HepG2 (cell line): ENCODE results near the gene CCSER1. TPM values are rescaled to one million over a fixed set of nuclear protein-coding genes. Genes with fewer than 3 reads are reported as not detected.

ENCODE experiments used
- ATAC-seq: fragments of 200-7000 bp; cut with Tn5 transposase; 3 replicates; pipeline ENCODE4 v1.9.1; 2020; ENCODE audit warnings: mild to moderate bottlenecking, moderate library complexity
- BruUV-seq: library from RNA; stranded (reverse); fragments of 400-500 nt; replicated peaks from 2 replicates; lab custom pipeline; 2021; lab: Mats Ljungman, UMichigan
- CTCF ChIA-PET: fragments of 300-600 bp; formaldehyde crosslinking; extraction: SDS; loops from one replicate; lab custom pipeline; 2021; ENCODE audit warnings: low total read pairs, inconsistent platforms, low intra/inter-chr PET ratio; lab: Yijun Ruan, JAX
- POLR2A ChIA-PET: fragments of 350-600 bp; sonication (Branson Sonifier 250); formaldehyde crosslinking; loops from one replicate; lab custom pipeline; 2020; ENCODE audit warnings: antibody characterized with exemption, inconsistent platforms; lab: Yijun Ruan, JAX
- DNase-seq: peaks from one replicate; pipeline ENCODE4 v3.0.0-alpha.2; 2015; ENCODE audit warnings: low spot score
- FAIRE-seq: peaks from 3 replicates; lab custom pipeline; 2011; peaks lifted over from hg19 to GRCh38; lab: Jason Lieb, UNC
- H2AFZ ChIP-seq: one replicate; pipeline ENCODE4 v1.6.1; 2011; ENCODE audit warnings: low read length, inconsistent platforms
- H3K27ac ChIP-seq: fragments of 300-600 bp; 3 replicates; pipeline ENCODE4 v1.8.0; 2011; ENCODE audit warnings: mixed run types, mild to moderate bottlenecking, mixed read lengths, low read length, inconsistent platforms; ENCODE audit not compliant: insufficient read depth; ENCODE audit errors: extremely low read length
- H3K27me3 ChIP-seq, 2 experiments: fragments of 200-600 bp in 1 of 2; 2 replicates in 1 of 2; 3 replicates in 1 of 2; pipeline versions ENCODE4 v1.6.0 to v1.8.0; 2011; ENCODE audit warnings: low read length in 2 of 2, mild to moderate bottlenecking in 2 of 2, moderate library complexity in 2 of 2, inconsistent platforms in 1 of 2; ENCODE audit not compliant: insufficient read depth in 2 of 2, control insufficient read depth in 1 of 2
- H3K36me3 ChIP-seq, 2 experiments: fragments of 200-600 bp in 1 of 2; replicated peaks in 1 of 2; 2 replicates in 1 of 2; 3 replicates in 1 of 2; pipeline versions ENCODE4 v1.5.1 to v1.8.0; 2011; ENCODE audit warnings: low read length in 2 of 2, inconsistent platforms in 1 of 2; ENCODE audit not compliant: insufficient read depth in 2 of 2, control insufficient read depth in 1 of 2
- H3K4me1 ChIP-seq: 2 replicates; pipeline ENCODE4 v1.5.1; 2012; ENCODE audit warnings: low read length, inconsistent platforms; ENCODE audit not compliant: insufficient read depth
- H3K4me2 ChIP-seq: 2 replicates; pipeline ENCODE4 v1.6.0; 2011; ENCODE audit warnings: low read depth, low read length, inconsistent platforms
- H3K4me3 ChIP-seq, 3 experiments: fragments of 200-600 bp in 1 of 3; sonication (generic), shearing (Covaris generic) in 1 of 3; replicated peaks in 1 of 3; 2 replicates each; pipeline ENCODE4 v1.5.1; 2011 to 2016; ENCODE audit warnings: low read length in 3 of 3, inconsistent platforms in 2 of 3, low read depth in 2 of 3, mild to moderate bottlenecking in 2 of 3, control low read depth in 1 of 3, mixed read lengths in 1 of 3; ENCODE audit not compliant: insufficient read depth in 1 of 3
- H3K79me2 ChIP-seq: one replicate; pipeline ENCODE4 v1.6.1; 2011; ENCODE audit warnings: low read length, inconsistent platforms; ENCODE audit not compliant: insufficient read depth
- H3K9ac ChIP-seq: 2 replicates; pipeline ENCODE4 v1.6.0; 2011; ENCODE audit warnings: mild to moderate bottlenecking, low read depth, low read length, inconsistent platforms; ENCODE audit not compliant: insufficient read depth
- H3K9me3 ChIP-seq: 2 replicates; pipeline ENCODE4 v1.5.1; 2012; ENCODE audit warnings: mild to moderate bottlenecking, low read length
- H4K20me1 ChIP-seq: 2 replicates; pipeline ENCODE4 v1.6.0; 2011; ENCODE audit warnings: inconsistent platforms, mild to moderate bottlenecking, low read length, moderate library complexity; ENCODE audit not compliant: insufficient read depth
- ATF5 ChIP-seq: sonication (generic); formaldehyde crosslinking; IDR thresholded peaks from 2 replicates; pipeline ENCODE4 v1.4.0; 2020; ENCODE audit warnings: mild to moderate bottlenecking, low read depth, missing genetic modification reagents
- CBX5 ChIP-seq: sonication (generic); formaldehyde crosslinking; IDR thresholded peaks from 2 replicates; pipeline ENCODE4 v1.4.0; 2020; ENCODE audit warnings: missing genetic modification reagents, borderline replicate concordance
- CTCF ChIP-seq: sonication (generic); formaldehyde crosslinking; IDR thresholded peaks from 2 replicates; pipeline ENCODE4 v1.5.0; 2020; ENCODE audit warnings: mild to moderate bottlenecking, missing genetic modification reagents, moderate library complexity
- FLYWCH1 ChIP-seq: sonication (generic); formaldehyde crosslinking; IDR thresholded peaks from 2 replicates; pipeline ENCODE4 v1.8.1; 2023; ENCODE audit warnings: mild to moderate bottlenecking, missing genetic modification reagents
- GLI4 ChIP-seq: sonication (generic); formaldehyde crosslinking; IDR thresholded peaks from 2 replicates; pipeline ENCODE4 v1.5.1; 2020; ENCODE audit warnings: missing genetic modification reagents, mild to moderate bottlenecking, moderate library complexity, borderline replicate concordance
- NFYB ChIP-seq: sonication (generic); formaldehyde crosslinking; IDR thresholded peaks from 2 replicates; pipeline ENCODE4 v1.4.0; 2020; ENCODE audit warnings: missing genetic modification reagents
- SNAI1 ChIP-seq: sonication (generic); formaldehyde crosslinking; IDR thresholded peaks from 2 replicates; pipeline ENCODE4 v1.5.0; 2020; ENCODE audit warnings: mild to moderate bottlenecking, missing genetic modification reagents, borderline replicate concordance
- TRIM22 ChIP-seq: fragments of 450-650 bp; IDR thresholded peaks from 2 replicates; pipeline ENCODE4 v1.6.1; 2017
- TSC22D2 ChIP-seq: sonication (generic); formaldehyde crosslinking; IDR thresholded peaks from 2 replicates; pipeline ENCODE4 v1.5.1; 2020; ENCODE audit warnings: missing genetic modification reagents, mild to moderate bottlenecking, borderline replicate concordance
- ZBTB34 ChIP-seq: sonication (generic); formaldehyde crosslinking; IDR thresholded peaks from 2 replicates; pipeline ENCODE4 v1.8.0; 2022; ENCODE audit warnings: mild to moderate bottlenecking, missing genetic modification reagents
- ZFP1 ChIP-seq: IDR thresholded peaks from 2 replicates; pipeline ENCODE4 v1.6.1; 2016
- ZNF280B ChIP-seq: sonication (generic); formaldehyde crosslinking; IDR thresholded peaks from 2 replicates; pipeline ENCODE4 v1.5.0; 2020; ENCODE audit warnings: missing genetic modification reagents, mild to moderate bottlenecking, borderline replicate concordance
- ZNF335 ChIP-seq: sonication (generic); formaldehyde crosslinking; IDR thresholded peaks from 2 replicates; pipeline ENCODE4 v1.4.0; 2020; ENCODE audit warnings: missing genetic modification reagents
- ZNF784 ChIP-seq: sonication (generic); formaldehyde crosslinking; IDR thresholded peaks from 2 replicates; pipeline ENCODE4 v1.5.1; 2020; ENCODE audit warnings: missing genetic modification reagents, mild to moderate bottlenecking, borderline replicate concordance
- WGBS: methylation state at CpG from one replicate; pipeline ENCODE4 v1.1.6; 2017; ENCODE audit warnings: low lambda C conversion rate; 5-methylcytosine and 5-hydroxymethylcytosine counted together
- in situ Hi-C: cut with HindIII; loops from 2 replicates; pipeline ENCODE4 v1.10.0; 2017; ENCODE audit warnings: low pct_unique_long_range_greater_than_20kb; ENCODE audit not compliant: extremely low pct_ligation_motif_present
- intact Hi-C: fragments of 100-400 bp; cut with micrococcal nuclease; formaldehyde crosslinking; loops from one replicate; pipeline ENCODE4 v1.10.0; 2022; ENCODE audit not compliant: unreplicated experiment
- polyA plus RNA-seq, 8 experiments: library from polyadenylated mRNA; depleted of rRNA in 3 of 8; stranded (reverse) in 7 of 8; unstranded in 1 of 8; fragments of >200 nt; fragmentation: Illumina TruSeq in 4 of 8; extraction: Trizol in 4 of 8; gene quantifications; 2 replicates each; pipeline versions ENCODE4 v1.2.1 to v1.2.3, GENCODE V29; 2011 to 2016; ENCODE audit warnings: low read depth in 4 of 8, missing spikeins in 1 of 8, mixed read lengths in 1 of 8; ENCODE audit not compliant: insufficient read depth in 1 of 8
- total RNA-seq, 5 experiments: library from RNA; depleted of rRNA; stranded (reverse); fragments of >200 nt; fragmentation: Illumina TruSeq; extraction: Trizol; gene quantifications; 2 replicates each; pipeline ENCODE4 v1.2.3, GENCODE V29; 2016; ENCODE audit warnings: low read depth in 1 of 5

The CCSER1 gene
- total and polyA plus RNA-seq, 2 of the 13 experiments (the other 11 are each of a cell fraction or from before 2014, with no cell fraction given): not detected

DNA sequence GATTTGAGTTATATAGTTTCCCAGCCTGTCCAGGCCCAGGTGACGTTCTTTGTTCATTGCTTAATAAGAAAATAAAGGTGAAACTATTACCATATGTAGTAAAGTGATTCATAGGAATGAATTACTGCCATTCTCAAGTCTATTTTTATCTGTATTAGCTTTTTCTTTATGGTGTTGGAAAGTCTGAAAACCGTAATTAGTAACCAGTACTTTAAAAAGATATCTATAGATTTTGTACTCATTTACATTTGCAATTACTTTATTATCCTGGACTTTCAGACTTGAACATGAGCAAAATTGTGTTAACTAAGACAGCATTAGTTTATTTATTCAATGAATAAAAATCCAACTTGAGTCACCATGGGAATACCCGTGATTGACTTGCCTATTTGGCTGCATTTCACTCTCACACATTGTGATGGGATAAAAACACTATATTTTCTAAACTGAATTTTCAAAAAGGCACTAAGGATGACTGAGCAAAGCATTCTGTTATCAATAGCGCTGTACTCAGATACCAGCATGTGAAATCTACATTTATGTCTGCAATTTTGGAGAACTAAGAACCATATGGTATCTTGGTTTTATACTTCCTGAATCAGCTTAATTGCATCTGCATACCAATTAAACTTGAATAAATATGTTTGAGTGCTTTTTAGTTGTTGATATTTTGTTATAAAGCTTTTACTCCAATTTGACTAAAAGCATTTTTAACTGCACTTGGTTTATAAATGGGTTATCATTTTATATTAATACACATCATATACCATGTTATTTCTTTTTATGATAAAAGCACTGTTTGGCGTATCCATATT lies 154.6 kb downstream of the CCSER1 start (continued):
- no peak for TF ChIP-seq ZNF280B (CRISPR knock-in tag)

- in situ Hi-C loops (loop anchor here (10.0 kb wide), 1 partner anchor 266 kb away; no protein-coding TSS in a partner anchor), intact Hi-C loops (loop anchor here (5.0 to 10.0 kb wide), 2 partner anchors 166 to 853 kb away; partner anchors contain the start of gene CCSER1)
- Histone ChIP-seq H4K20me1 (no peaks in the 10 kb centered on the region), H3K4me1 (no peaks in the 10 kb centered on the region), H3K79me2 (no peaks in the 10 kb centered on the region), H3K4me3 (no peak overlapping the region), H3K36me3 (no peaks in the 10 kb centered on the region), H3K9me3 (no peaks in the 10 kb centered on the region), H3K9ac (no peak overlapping the region), H3K27me3 (no peaks in the 10 kb centered on the region), H2AFZ (no peak overlapping the region), H3K4me2 (no peak overlapping the region), H3K27ac (no peak overlapping the region)
- POLR2A ChIA-PET: no interaction called here
- BruUV-seq: no TSS peak
- CTCF ChIA-PET: no interaction called here
- FAIRE-seq (no peak), ATAC-seq (no peak), DNase-seq (no peak)
- 14% methylated on average over 4 of the region's 4 CpGs for WGBS
- TF ChIP-seq FLYWCH1 (CRISPR knock-in tag): no peak
- no peak for TF ChIP-seq ZBTB34 (CRISPR knock-in tag)
- no peak for TF ChIP-seq CBX5 (CRISPR knock-in tag)
- TF ChIP-seq ZFP1: no peak
- TF ChIP-seq ZNF335: no peak
- no peak for TF ChIP-seq TRIM22
- no peak for TF ChIP-seq SNAI1 (CRISPR knock-in tag)
- no peak for TF ChIP-seq NFYB (CRISPR knock-in tag)
- no peak for TF ChIP-seq ATF5 (CRISPR knock-in tag)
- TF ChIP-seq CTCF (CRISPR knock-in tag): no peak
- TF ChIP-seq TSC22D2 (CRISPR knock-in tag): no peak
- TF ChIP-seq ZNF784 (CRISPR knock-in tag): no peak
- TF ChIP-seq GLI4 (CRISPR knock-in tag): no peak
Observed at GRCh38 chr4:90290345-90290744, 163.2 kb downstream of the CCSER1 start.
